Stimulated activated effector memory CD8-positive, alpha-beta T cell treated with anti-CD3 and anti-CD28 coated beads, Interleukin-12 subunit alpha, Interleukin-12 subunit beta, amount 100 ng/mL, for 72 hours (primary cell): ENCODE data around the gene RAB3IL1.
"Not testable (repeated sequence)": the region's sequence is repeated elsewhere in the genome, so short reads cannot be mapped to it uniquely, and the experiment has no call there.

ENCODE experiments used
- ATAC-seq: fragments of 150-1000 bp; cut with Tn5 transposase; 2 replicates; pipeline ENCODE4 v1.10.0; 2021
- DNase-seq, 2 donors: peaks; one replicate each; pipeline ENCODE4 v3.0.0; 2021 to 2022; ENCODE audit warnings: low spot score in 2 of 2
- H3K27ac Mint-ChIP-seq: one replicate; pipeline ENCODE4 v1.8.0; 2022; ENCODE audit warnings: mild to moderate bottlenecking, mixed read lengths
- H3K36me3 Mint-ChIP-seq: one replicate; pipeline ENCODE4 v1.8.0; 2022; ENCODE audit warnings: mild to moderate bottlenecking, mixed read lengths
- H3K4me1 Mint-ChIP-seq: one replicate; pipeline ENCODE4 v1.8.0; 2022; ENCODE audit warnings: mixed read lengths
- H3K4me3 Mint-ChIP-seq: one replicate; pipeline ENCODE4 v1.8.0; 2022; ENCODE audit warnings: mild to moderate bottlenecking, mixed read lengths
- H3K9me3 Mint-ChIP-seq: one replicate; pipeline ENCODE4 v1.8.0; 2022; ENCODE audit warnings: mixed read lengths

Gene RAB3IL1

GRCh38 chr11:61956191-61957020 is 39.0 kb upstream of the RAB3IL1 start:
- Mint-ChIP-seq H3K9me3 (no peaks in the 10 kb centered on the region), H3K4me3 (peak overlapping the region; percentile 44), H3K4me1 (peaks cover 6% of the 10 kb centered on the region), H3K36me3 (no peaks in the 10 kb centered on the region), H3K27ac (no peak overlapping the region)
- ATAC-seq (no peak), DNase-seq (peak in 1 of 2 donors; percentile 44)

- Mint-ChIP-seq H3K27ac (no peak overlapping the region), H3K4me1 (peaks cover 6% of the 10 kb centered on the region), H3K36me3 (no peaks in the 10 kb centered on the region), H3K4me3 (peak overlapping the region; percentile 44), H3K9me3 (no peaks in the 10 kb centered on the region)
- DNase-seq (no peak), ATAC-seq (peak; percentile 65)
Measured at GRCh38 chr11:61955422-61956135, 38.2 kb upstream of the RAB3IL1 start.

GRCh38 chr11:61954851-61955421 is 37.6 kb upstream of the RAB3IL1 start:
- H3K36me3 Mint-ChIP-seq: no peaks in the 10 kb centered on the region
- no peaks in the 10 kb centered on the region for H3K9me3 Mint-ChIP-seq
- ATAC-seq (no peak), DNase-seq (no peak)
- no peak overlapping the region for H3K27ac Mint-ChIP-seq
- peaks cover 6% of the 10 kb centered on the region for H3K4me1 Mint-ChIP-seq
- peak overlapping the region; percentile 44 for H3K4me3 Mint-ChIP-seq

GRCh38 chr11:61954106-61954850 is 36.9 kb upstream of the RAB3IL1 start:
- ATAC-seq (no peak), DNase-seq (no peak)
- Mint-ChIP-seq H3K9me3 (no peaks in the 10 kb centered on the region), H3K36me3 (no peaks in the 10 kb centered on the region), H3K4me3 (no peak overlapping the region), H3K27ac (no peak overlapping the region), H3K4me1 (peaks cover 5% of the 10 kb centered on the region)

GRCh38 chr11:61953632-61954031 is 36.3 kb upstream of the RAB3IL1 start:
- not testable (repeated sequence) for H3K4me1 Mint-ChIP-seq, ATAC-seq, H3K36me3 Mint-ChIP-seq, H3K4me3 Mint-ChIP-seq, H3K27ac Mint-ChIP-seq, DNase-seq, H3K9me3 Mint-ChIP-seq

GRCh38 chr11:61952882-61953281 is 35.5 kb upstream of the RAB3IL1 start:
- H3K27ac Mint-ChIP-seq: no peak overlapping the region
- DNase-seq (no peak), ATAC-seq (no peak)
- no peaks in the 10 kb centered on the region for H3K9me3 Mint-ChIP-seq
- no peaks in the 10 kb centered on the region for H3K36me3 Mint-ChIP-seq
- no peak overlapping the region for H3K4me3 Mint-ChIP-seq
- no peaks in the 10 kb centered on the region for H3K4me1 Mint-ChIP-seq

- H3K4me1 Mint-ChIP-seq: no peaks in the 10 kb centered on the region
- DNase-seq (no peak), ATAC-seq (no peak)
- no peaks in the 10 kb centered on the region for H3K36me3 Mint-ChIP-seq
- no peak overlapping the region for H3K4me3 Mint-ChIP-seq
- no peaks in the 10 kb centered on the region for H3K9me3 Mint-ChIP-seq
- no peak overlapping the region for H3K27ac Mint-ChIP-seq
Measured at GRCh38 chr11:61951484-61952135, 34.2 kb upstream of the RAB3IL1 start.

GRCh38 chr11:61950035-61950547 is 32.7 kb upstream of the RAB3IL1 start, which contains the start of gene BEST1:
TSS of gene BEST1 (plus strand) at chr11:61950351. CDS start at chr11:61951807, 1,456 bp downstream.
- ATAC-seq (no peak), DNase-seq (no peak)
- Mint-ChIP-seq H3K9me3 (no peaks in the 10 kb centered on the region), H3K36me3 (no peaks in the 10 kb centered on the region), H3K4me1 (no peaks in the 10 kb centered on the region), H3K27ac (no peak within 1 kb of the TSS), H3K4me3 (no peak within 1 kb of the TSS)

- H3K9me3 Mint-ChIP-seq: no peaks in the 10 kb centered on the region
- no peak overlapping the region for H3K4me3 Mint-ChIP-seq
- H3K36me3 Mint-ChIP-seq: no peaks in the 10 kb centered on the region
- DNase-seq: no peak
- no peak overlapping the region for H3K27ac Mint-ChIP-seq
- no peaks in the 10 kb centered on the region for H3K4me1 Mint-ChIP-seq
- peak; percentile 35 for ATAC-seq
Measured at GRCh38 chr11:61949169-61950034, 32.0 kb upstream of the RAB3IL1 start.

- Mint-ChIP-seq H3K4me1 (no peaks in the 10 kb centered on the region), H3K27ac (no peak overlapping the region), H3K9me3 (no peaks in the 10 kb centered on the region), H3K36me3 (no peaks in the 10 kb centered on the region), H3K4me3 (no peak overlapping the region)
- no peak for DNase-seq
- no peak for ATAC-seq
Measured at GRCh38 chr11:61948505-61948904, 31.1 kb upstream of the RAB3IL1 start.

GRCh38 chr11:61947486-61948210 is 30.3 kb upstream of the RAB3IL1 start:
- Mint-ChIP-seq H3K27ac (no peak overlapping the region), H3K9me3 (no peaks in the 10 kb centered on the region), H3K4me3 (no peak overlapping the region), H3K36me3 (no peaks in the 10 kb centered on the region), H3K4me1 (no peaks in the 10 kb centered on the region)
- ATAC-seq: peak; percentile 75
- peak; percentile 42 to 74 for DNase-seq

GRCh38 chr11:61946894-61947293 is 29.5 kb upstream of the RAB3IL1 start:
- H3K4me3 Mint-ChIP-seq: no peak overlapping the region
- no peaks in the 10 kb centered on the region for H3K36me3 Mint-ChIP-seq
- H3K27ac Mint-ChIP-seq: no peak overlapping the region
- H3K9me3 Mint-ChIP-seq: no peaks in the 10 kb centered on the region
- ATAC-seq (no peak), DNase-seq (no peak)
- H3K4me1 Mint-ChIP-seq: no peaks in the 10 kb centered on the region

GRCh38 chr11:61945191-61945590 is 27.8 kb upstream of the RAB3IL1 start:
- Mint-ChIP-seq H3K36me3 (no peaks in the 10 kb centered on the region), H3K4me3 (no peak overlapping the region), H3K4me1 (no peaks in the 10 kb centered on the region)

More at GRCh38 chr11:61945191-61945590, 27.8 kb upstream of the RAB3IL1 start:
- H3K27ac Mint-ChIP-seq: no peak overlapping the region
- ATAC-seq (no peak), DNase-seq (no peak)
- no peaks in the 10 kb centered on the region for H3K9me3 Mint-ChIP-seq
